Measurements from ENCODE around the gene EYA2. TPM values are rescaled to one million over a fixed set of nuclear protein-coding genes. Genes with fewer than 3 reads are reported as not detected.

Gene EYA2
- total RNA-seq, 3 donors from 2014 or later (not counting 1 experiment from before 2014, with no cell fraction given): 0.30 TPM; not detected in 2

GRCh38 chr20:46991168-46991567 lies 96.5 kb downstream of the EYA2 start:
- H3K4me1 Mint-ChIP-seq: peaks cover 0 to 13% of the 10 kb centered on the region in 2 donors
- no peaks in the 10 kb centered on the region for H3K27me3 ChIP-seq (ENCODE audit: control insufficient read depth, insufficient read depth, low read length)
- H3K27ac ChIP-seq (ENCODE audit: low read length): no peak overlapping the region
- DNase-seq (no peak), ATAC-seq (no peak)
- no peak overlapping the region for H3K4me3 Mint-ChIP-seq
- no peaks in the 10 kb centered on the region for H3K4me1 ChIP-seq (ENCODE audit: control insufficient read depth, insufficient read depth, low read length)
- H3K9me3 ChIP-seq (ENCODE audit: control insufficient read depth, insufficient read depth, low read length): no peaks in the 10 kb centered on the region
- H3K27me3 Mint-ChIP-seq (ENCODE audit: low read depth in 2 of 2): peaks cover 4 to 12% of the 10 kb centered on the region in 2 donors
- H3K36me3 ChIP-seq (ENCODE audit: control insufficient read depth, insufficient read depth, low read length): no peaks in the 10 kb centered on the region
- intact Hi-C loops (cut with micrococcal nuclease): no loop called here
- no peak overlapping the region for H3K4me3 ChIP-seq (ENCODE audit: low read length)
- H3K27ac Mint-ChIP-seq: no peak overlapping the region
- no peaks in the 10 kb centered on the region for H3K9me3 Mint-ChIP-seq
- H3K36me3 Mint-ChIP-seq: no peaks in the 10 kb centered on the region
- TF ChIP-seq CTCF (IDR thresholded peaks at IDR 0.05): no peak
- 87% methylated on average over 3 of the region's 3 CpGs for WGBS (ENCODE audit: insufficient coverage)

GRCh38 chr20:46991880-46992639 lies 97.4 kb downstream of the EYA2 start:
- no peaks in the 10 kb centered on the region for H3K36me3 Mint-ChIP-seq
- H3K27ac ChIP-seq (ENCODE audit: low read length): no peak overlapping the region
- no peak for TF ChIP-seq CTCF (IDR thresholded peaks at IDR 0.05)
- H3K4me3 Mint-ChIP-seq: no peak overlapping the region
- H3K4me1 ChIP-seq (ENCODE audit: control insufficient read depth, insufficient read depth, low read length): no peaks in the 10 kb centered on the region
- ATAC-seq (no peak), DNase-seq (no peak)
- no peaks in the 10 kb centered on the region for H3K9me3 Mint-ChIP-seq
- H3K36me3 ChIP-seq (ENCODE audit: control insufficient read depth, insufficient read depth, low read length): no peaks in the 10 kb centered on the region
- H3K4me1 Mint-ChIP-seq: peaks cover 0 to 13% of the 10 kb centered on the region in 2 donors
- no peak overlapping the region for H3K27ac Mint-ChIP-seq
- 80% methylated on average over 12 of the region's 12 CpGs for WGBS (ENCODE audit: insufficient coverage)
- no peaks in the 10 kb centered on the region for H3K27me3 ChIP-seq (ENCODE audit: control insufficient read depth, insufficient read depth, low read length)
- intact Hi-C loops (cut with micrococcal nuclease): no loop called here
- peaks cover 4 to 12% of the 10 kb centered on the region in 2 donors for H3K27me3 Mint-ChIP-seq (ENCODE audit: low read depth in 2 of 2)
- H3K9me3 ChIP-seq (ENCODE audit: control insufficient read depth, insufficient read depth, low read length): no peaks in the 10 kb centered on the region
- no peak overlapping the region for H3K4me3 ChIP-seq (ENCODE audit: low read length)

- Histone ChIP-seq H3K27ac (ENCODE audit: low read length) (no peak overlapping the region), H3K9me3 (ENCODE audit: control insufficient read depth, insufficient read depth, low read length) (no peaks in the 10 kb centered on the region), H3K4me1 (ENCODE audit: control insufficient read depth, insufficient read depth, low read length) (no peaks in the 10 kb centered on the region), H3K36me3 (ENCODE audit: control insufficient read depth, insufficient read depth, low read length) (no peaks in the 10 kb centered on the region), H3K27me3 (ENCODE audit: control insufficient read depth, insufficient read depth, low read length) (no peaks in the 10 kb centered on the region), H3K4me3 (ENCODE audit: low read length) (no peak overlapping the region)
- no peak for TF ChIP-seq CTCF (IDR thresholded peaks at IDR 0.05)
- Mint-ChIP-seq H3K27me3 (ENCODE audit: low read depth in 2 of 2) (peaks cover 4 to 12% of the 10 kb centered on the region in 2 donors), H3K36me3 (no peaks in the 10 kb centered on the region), H3K4me3 (no peak overlapping the region), H3K27ac (no peak overlapping the region), H3K4me1 (peaks cover 0 to 13% of the 10 kb centered on the region in 2 donors), H3K9me3 (no peaks in the 10 kb centered on the region)
- 90% methylated on average over 2 of the region's 2 CpGs for WGBS (ENCODE audit: insufficient coverage)
- DNase-seq: no peak
- ATAC-seq: no peak
- intact Hi-C loops (cut with micrococcal nuclease): no loop called here
These were observed 98.0 kb downstream of the EYA2 start for GRCh38 chr20:46992640-46993035.

Data from natural killer cell (primary cell).